CD4-positive, alpha-beta memory T cell (primary cell): ENCODE measurements around the gene ANKRD1. TPM values are rescaled to one million over a fixed set of nuclear protein-coding genes. Genes with fewer than 3 reads are reported as not detected.

Experiments
- polyA plus RNA-seq, 2 donors: library from polyadenylated mRNA; unstranded; fragments of 300-500 nt; fragmentation: Illumina TruSeq; gene quantifications; one replicate each; pipeline ENCODE4 v1.2.3, GENCODE V29; 2021
- total RNA-seq, 2 experiments: library from RNA; stranded (reverse); gene quantifications; one replicate each; pipeline ENCODE4 v1.2.3, GENCODE V29; 2021

The ANKRD1 gene
- total and polyA plus RNA-seq, 4 experiments from 2014 or later, result not detected

Other genes starting within 250 kb of the ANKRD1 start
- not detected for gene HTR7, start 63.0 kb downstream of the ANKRD1 start, total RNA-seq
- gene HTR7, start 63.0 kb downstream of the ANKRD1 start, polyA plus RNA-seq, result not detected
- gene RPP30, start 49.1 kb downstream of the ANKRD1 start, total RNA-seq, result 10 to 100 TPM; 32.3 to 33.2 TPM
- 10 to 100 TPM; 37.1 to 54.5 TPM for gene RPP30, start 49.1 kb downstream of the ANKRD1 start, polyA plus RNA-seq